H1 (cell line): ENCODE measurements around the gene LECT2. TPM values are rescaled to one million over a fixed set of nuclear protein-coding genes. Genes with fewer than 3 reads are reported as not detected.

ENCODE experiments used
- CTCF ChIA-PET: fragments of 300-600 bp; sonication (Branson Sonifier 250); formaldehyde crosslinking; loops from one replicate; lab custom pipeline; 2021; ENCODE audit not compliant: partially characterized antibody; lab: Charles Lee
- POLR2A ChIA-PET: fragments of 300-600 bp; sonication (Branson Sonifier 250); formaldehyde crosslinking; loops from one replicate; lab custom pipeline; 2021; ENCODE audit warnings: inconsistent platforms; ENCODE audit not compliant: partially characterized antibody; lab: Charles Lee
- DNase-seq, 2 experiments: peaks; one replicate each; pipeline versions ENCODE4 v3.0.0 to v3.0.0-alpha.2; 2010 to 2022; ENCODE audit warnings: low spot score in 2 of 2, low read depth in 1 of 2, mixed read lengths in 1 of 2
- FAIRE-seq: peaks from 2 replicates; lab custom pipeline; 2011; peaks lifted over from hg19 to GRCh38; lab: Jason Lieb, UNC
- H2AFZ ChIP-seq: 2 replicates; pipeline ENCODE4 v1.8.1; 2012; ENCODE audit warnings: low read length, inconsistent platforms
- H2AK5ac ChIP-seq: 2 replicates; pipeline ENCODE4 v1.6.1; 2013; ENCODE audit warnings: low read depth, low read length
- H2BK120ac ChIP-seq: replicated peaks from 2 replicates; pipeline ENCODE3; 2013; ENCODE audit warnings: low read depth, low read length, inconsistent platforms
- H2BK12ac ChIP-seq: 2 replicates; pipeline ENCODE4 v1.6.1; 2013; ENCODE audit warnings: low read depth, low read length
- H2BK15ac ChIP-seq: 2 replicates; pipeline ENCODE4 v1.6.1; 2013; ENCODE audit warnings: low read length
- H2BK20ac ChIP-seq: 2 replicates; pipeline ENCODE4 v1.6.1; 2013; ENCODE audit warnings: low read length
- H2BK5ac ChIP-seq: 2 replicates; pipeline ENCODE4 v1.6.1; 2013; ENCODE audit warnings: low read depth, low read length
- H3K14ac ChIP-seq: 2 replicates; pipeline ENCODE4 v1.6.1; 2013; ENCODE audit warnings: inconsistent platforms; ENCODE audit not compliant: insufficient read length
- H3K18ac ChIP-seq: 2 replicates; pipeline ENCODE4 v1.6.1; 2013; ENCODE audit warnings: low read length; ENCODE audit errors: extremely low read depth
- H3K23ac ChIP-seq: 2 replicates; pipeline ENCODE4 v1.6.1; 2013; ENCODE audit warnings: inconsistent platforms; ENCODE audit not compliant: insufficient read length
- H3K23me2 ChIP-seq: 2 replicates; pipeline ENCODE4 v1.6.1; 2013; ENCODE audit warnings: low read depth, low read length
- H3K27ac ChIP-seq: 2 replicates; pipeline ENCODE4 v1.6.1; 2011; ENCODE audit warnings: low read depth, low read length, inconsistent platforms
- H3K27me3 ChIP-seq, 4 experiments: replicated peaks in 1 of 4; 1 replicate in 1 of 4; 2 replicates in 3 of 4; pipeline versions ENCODE4 v1.6.1 to v1.8.1; 2011 to 2013; ENCODE audit warnings: low read length in 3 of 4, mild to moderate bottlenecking in 3 of 4, inconsistent platforms in 2 of 4, mixed read lengths in 2 of 4, moderate library complexity in 1 of 4; ENCODE audit not compliant: control insufficient read depth in 3 of 4, insufficient read depth in 3 of 4; ENCODE audit errors: extremely low read depth in 1 of 4
- H3K36me3 ChIP-seq, 4 experiments: 2 replicates each; pipeline versions ENCODE4 v1.6.1 to v1.8.1; 2011 to 2013; ENCODE audit warnings: mild to moderate bottlenecking in 4 of 4, low read length in 3 of 4, moderate library complexity in 2 of 4, control low read depth in 1 of 4, inconsistent platforms in 1 of 4; ENCODE audit not compliant: insufficient read depth in 4 of 4, control insufficient read depth in 2 of 4
- H3K4ac ChIP-seq: replicated peaks from 2 replicates; pipeline ENCODE3; 2013; ENCODE audit warnings: low read length, low read depth, mixed read lengths, inconsistent platforms; ENCODE audit not compliant: insufficient read length
- H3K4me1 ChIP-seq, 4 experiments: replicated peaks in 1 of 4; 1 replicate in 1 of 4; 2 replicates in 3 of 4; pipeline versions ENCODE4 v1.6.1 to v1.8.1; 2011 to 2013; ENCODE audit warnings: low read length in 3 of 4, inconsistent platforms in 2 of 4, mixed read lengths in 1 of 4; ENCODE audit not compliant: insufficient read depth in 4 of 4, control insufficient read depth in 3 of 4
- H3K4me2 ChIP-seq, 2 experiments: 2 replicates each; pipeline versions ENCODE4 v1.6.1 to v1.8.1; 2011 to 2013; ENCODE audit warnings: low read depth in 2 of 2, low read length in 2 of 2, control low read depth in 1 of 2, inconsistent platforms in 1 of 2, mild to moderate bottlenecking in 1 of 2; ENCODE audit not compliant: insufficient read depth in 1 of 2
- H3K4me3 ChIP-seq, 4 experiments: fragments of 200-600, 300-600 bp in 1 of 4; sonication (generic), shearing (Covaris generic), sonication (Bioruptor Twin) in 1 of 4; 2 replicates each; pipeline versions ENCODE4 v1.5.1 to v1.8.1; 2011 to 2016; ENCODE audit warnings: low read length in 4 of 4, low read depth in 3 of 4, control low read depth in 2 of 4, inconsistent platforms in 2 of 4, mild to moderate bottlenecking in 2 of 4, mixed read lengths in 1 of 4, moderate library complexity in 1 of 4; ENCODE audit not compliant: insufficient read depth in 2 of 4; ENCODE audit errors: extremely low read depth in 1 of 4
- H3K56ac ChIP-seq: replicated peaks from 2 replicates; pipeline ENCODE3; 2013; ENCODE audit warnings: low read depth, mild to moderate bottlenecking, mixed read lengths, low read length, inconsistent platforms; ENCODE audit not compliant: insufficient read length
- H3K79me1 ChIP-seq: 2 replicates; pipeline ENCODE4 v1.6.1; 2013; ENCODE audit warnings: low read depth, low read length, control low read depth
- H3K79me2 ChIP-seq, 2 experiments: 2 replicates each; pipeline versions ENCODE4 v1.6.1 to v1.8.1; 2012 to 2013; ENCODE audit warnings: low read length in 2 of 2, mild to moderate bottlenecking in 2 of 2, inconsistent platforms in 1 of 2; ENCODE audit not compliant: insufficient read depth in 2 of 2, control insufficient read depth in 1 of 2
- H3K9ac ChIP-seq, 4 experiments: replicated peaks in 1 of 4; 1 replicate in 1 of 4; 2 replicates in 3 of 4; pipeline versions ENCODE4 v1.6.1 to v1.8.1; 2011 to 2013; ENCODE audit warnings: low read depth in 3 of 4, low read length in 3 of 4, control low read depth in 2 of 4, mild to moderate bottlenecking in 2 of 4, moderate library complexity in 2 of 4, inconsistent platforms in 1 of 4; ENCODE audit errors: extremely low read depth in 1 of 4
- H3K9me3 ChIP-seq, 2 experiments: 2 replicates each; pipeline versions ENCODE4 v1.6.1 to v1.8.1; 2012 to 2013; ENCODE audit warnings: mild to moderate bottlenecking in 2 of 2, moderate library complexity in 2 of 2, control low read depth in 1 of 2, inconsistent platforms in 1 of 2, low read depth in 1 of 2, low read length in 1 of 2, mixed read lengths in 1 of 2; ENCODE audit not compliant: insufficient read depth in 2 of 2
- H4K20me1 ChIP-seq, 2 experiments: replicated peaks in 1 of 2; 2 replicates each; pipeline versions ENCODE3 to v1.8.1; 2011 to 2013; ENCODE audit warnings: inconsistent platforms in 2 of 2, low read length in 2 of 2, mild to moderate bottlenecking in 1 of 2; ENCODE audit not compliant: insufficient read depth in 2 of 2, control insufficient read depth in 1 of 2
- H4K5ac ChIP-seq: 2 replicates; pipeline ENCODE4 v1.6.1; 2013; ENCODE audit warnings: low read length, low read depth, mixed read lengths, inconsistent platforms; ENCODE audit not compliant: insufficient read length
- H4K8ac ChIP-seq: 2 replicates; pipeline ENCODE4 v1.8.0; 2013; ENCODE audit warnings: mild to moderate bottlenecking, moderate library complexity, low read length, inconsistent platforms; ENCODE audit not compliant: insufficient read depth; ENCODE audit errors: extremely low read depth
- H4K91ac ChIP-seq: replicated peaks from 2 replicates; pipeline ENCODE3; 2013; ENCODE audit warnings: low read length, mixed read lengths, inconsistent platforms; ENCODE audit not compliant: insufficient read length
- BRCA1 ChIP-seq: IDR thresholded peaks from 2 replicates; pipeline ENCODE4 v1.6.1; 2012; ENCODE audit warnings: low read depth, low read length, improper control_type of control experiment
- CHD2 ChIP-seq: IDR thresholded peaks from 2 replicates; pipeline ENCODE4 v1.6.1; 2012; ENCODE audit warnings: low read length, improper control_type of control experiment
- CREB1 ChIP-seq: IDR thresholded peaks from 2 replicates; pipeline ENCODE4 v1.6.1; 2012; ENCODE audit warnings: inconsistent platforms
- EZH2 ChIP-seq: fragments of 200-600 bp; sonication (generic); IDR thresholded peaks from 2 replicates; pipeline ENCODE4 v1.7.1; 2012; ENCODE audit warnings: low read depth, mild to moderate bottlenecking, moderate library complexity, low read length, inconsistent platforms; ENCODE audit not compliant: severe bottlenecking
- RXRA ChIP-seq: IDR thresholded peaks from 2 replicates; pipeline ENCODE4 v1.6.1; 2011; ENCODE audit warnings: low read depth, mild to moderate bottlenecking, low read length, moderate library complexity; ENCODE audit not compliant: insufficient read depth
- SP4 ChIP-seq: IDR thresholded peaks from 2 replicates; pipeline ENCODE4 v1.6.1; 2012; ENCODE audit warnings: low read length, inconsistent platforms
- TAF1 ChIP-seq: IDR thresholded peaks from 2 replicates; pipeline ENCODE4 v1.6.1; 2011; ENCODE audit warnings: mild to moderate bottlenecking, low read depth, low read length
- TCF12 ChIP-seq: IDR thresholded peaks from 2 replicates; pipeline ENCODE4 v1.6.1; 2011; ENCODE audit warnings: low read depth, mild to moderate bottlenecking, low read length
- YY1 ChIP-seq: IDR thresholded peaks from 2 replicates; pipeline ENCODE4 v1.6.1; 2011; ENCODE audit warnings: low read depth, mild to moderate bottlenecking, low read length
- WGBS, 2 experiments: shearing (Covaris generic) in 1 of 2; methylation state at CpG; one replicate each; pipeline versions ENCODE4 v1.1.6 to v1.1.7; 2013 to 2015; ENCODE audit warnings: low lambda C conversion rate in 2 of 2, mixed read lengths in 2 of 2, inconsistent platforms in 1 of 2, low coverage in 1 of 2, missing lambda C conversion rate in 1 of 2; ENCODE audit not compliant: insufficient replicate concordance in 2 of 2, insufficient coverage in 1 of 2, insufficient read length in 1 of 2; ENCODE audit errors: extremely low coverage in 1 of 2, missing lambda C conversion rate in 1 of 2; 5-methylcytosine and 5-hydroxymethylcytosine counted together
- polyA plus RNA-seq, 7 experiments: library from polyadenylated mRNA; depleted of rRNA in 3 of 7; stranded (reverse) in 5 of 7; unstranded in 2 of 7; fragments of >200 nt in 5 of 7; fragments of 200-250 nt in 2 of 7; gene quantifications; 1 replicate in 5 of 7; 2 replicates in 1 of 7; 4 replicates in 1 of 7; pipeline versions ENCODE4 v1.2.1 to v1.2.3, GENCODE V29; 2011 to 2013; ENCODE audit warnings: missing spikeins in 2 of 7, mixed read lengths in 2 of 7
- total RNA-seq: library from RNA; stranded (reverse); fragmentation: NEBNext Ultra II Directional; extraction: Animal tissue kit (Norgen Biotek cat#: 25700); gene quantifications from 2 replicates; pipeline ENCODE4 v1.2.1, GENCODE V29; 2021

The LECT2 gene
- total and polyA plus RNA-seq, 2 of the 8 experiments (the other 6 are each of a cell fraction or from before 2014, with no cell fraction given): not detected

GRCh38 chr5:136000147-136000546, 45.4 kb upstream of the LECT2 start:
- TF ChIP-seq CHD2 (no peak), TAF1 (no peak), BRCA1 (no peak), TCF12 (no peak), YY1 (no peak), RXRA (no peak), CREB1 (no peak), SP4 (no peak), EZH2 (no peak)
- Histone ChIP-seq H2BK20ac (no peak overlapping the region), H2BK12ac (no peak overlapping the region), H3K4me1 (0 out of 7 replicates have a peak, but pooled peaks cover 0 to 4% (median 0%) of the 10 kb centered on the region in 4 experiments), H3K27me3 (no peaks in the 10 kb centered on the region; a peak in 1 of 7 replicates), H3K4me2 (no peak overlapping the region), H3K36me3 (no peaks in the 10 kb centered on the region), H3K4me3 (no peak overlapping the region), H3K79me1 (no peaks in the 10 kb centered on the region), H3K14ac (no peak overlapping the region), H2BK5ac (no peak overlapping the region), H3K9me3 (no peaks in the 10 kb centered on the region), H3K79me2 (no peaks in the 10 kb centered on the region), H3K4ac (no peak overlapping the region), H2AK5ac (no peak overlapping the region), H2BK120ac (no peak overlapping the region), H4K20me1 (no peaks in the 10 kb centered on the region), H4K8ac (no peak overlapping the region), H3K18ac (no peak overlapping the region), H3K23ac (no peak overlapping the region), H3K27ac (no peak overlapping the region), H3K23me2 (no peaks in the 10 kb centered on the region), H3K9ac (no peak overlapping the region), H3K56ac (no peak overlapping the region), H2AFZ (no peak overlapping the region), H2BK15ac (no peak overlapping the region), H4K5ac (no peak overlapping the region), H4K91ac (no peak overlapping the region)
- ChIA-PET CTCF (interaction anchor here (2.9 to 6.6 kb wide), 2 partner anchors 12 to 63 kb away, joined by 13 to 30 read pairs; no protein-coding TSS in a partner anchor), POLR2A (no interaction called here)
- DNase-seq: no peak
- 86% methylated on average over 2 of the region's 2 CpGs; no CpG with 5 or more reads in 1 of the 2 experiments for WGBS, 2 experiments
- no peak for FAIRE-seq
